CD4-positive, alpha-beta memory T cell (primary cell): Measurements from ENCODE around the gene MPI. TPM values are rescaled to one million over a fixed set of nuclear protein-coding genes. Genes with fewer than 3 reads are reported as not detected.
A peak's percentile ranks its signal among the peaks of the same experiment; 100 is the strongest.

Experiments
- CTCF ChIA-PET: fragments of 350-600 bp; sonication (Branson Sonifier 250); formaldehyde crosslinking; loops from one replicate; lab custom pipeline; 2021; ENCODE audit warnings: inconsistent platforms; ENCODE audit not compliant: partially characterized antibody; lab: Charles Lee
- POLR2A ChIA-PET: fragments of 350-600 bp; sonication (Branson Sonifier 250); formaldehyde crosslinking; loops from one replicate; lab custom pipeline; 2021; ENCODE audit not compliant: partially characterized antibody; lab: Charles Lee
- DNase-seq, 5 donors: peaks; one replicate each; pipeline versions ENCODE4 v3.0.0 to v3.0.0-alpha.2; 2020 to 2022; ENCODE audit warnings: mixed read lengths in 1 of 5
- H3K27ac ChIP-seq: one replicate; pipeline ENCODE4 v1.7.0; 2013; ENCODE audit warnings: low read depth, low read length
- H3K27me3 ChIP-seq: 2 replicates; pipeline ENCODE4 v1.7.0; 2013; ENCODE audit warnings: mild to moderate bottlenecking, low read length, moderate library complexity; ENCODE audit not compliant: insufficient read depth
- H3K36me3 ChIP-seq: 2 replicates; pipeline ENCODE4 v1.7.0; 2013; ENCODE audit warnings: mild to moderate bottlenecking, low read length, moderate library complexity; ENCODE audit not compliant: insufficient read depth
- H3K4me1 ChIP-seq: 2 replicates; pipeline ENCODE4 v1.7.0; 2013; ENCODE audit warnings: mild to moderate bottlenecking, low read length, moderate library complexity; ENCODE audit not compliant: insufficient read depth
- H3K4me3 ChIP-seq, 2 donors: one replicate each; pipeline ENCODE4 v1.7.0; 2013; ENCODE audit warnings: low read length in 2 of 2, mild to moderate bottlenecking in 1 of 2
- H3K9me3 ChIP-seq, 2 donors: one replicate each; pipeline ENCODE4 v1.7.0; 2013; ENCODE audit warnings: low read length in 2 of 2, control low read depth in 1 of 2; ENCODE audit not compliant: control insufficient read depth in 1 of 2
- H3K27ac Mint-ChIP-seq, 7 donors: one replicate each; pipeline ENCODE4 v1.8.0; 2020 to 2021; ENCODE audit warnings: mixed read lengths in 7 of 7, mild to moderate bottlenecking in 6 of 7, inconsistent platforms in 3 of 7, moderate library complexity in 3 of 7
- H3K27me3 Mint-ChIP-seq, 2 donors: one replicate each; pipeline ENCODE4 v1.8.0; 2020 to 2021; ENCODE audit warnings: mixed read lengths in 2 of 2
- H3K36me3 Mint-ChIP-seq, 2 donors: one replicate each; pipeline ENCODE4 v1.8.0; 2020 to 2021; ENCODE audit warnings: mixed read lengths in 2 of 2, inconsistent platforms in 1 of 2, mild to moderate bottlenecking in 1 of 2
- H3K4me1 Mint-ChIP-seq, 4 donors: one replicate each; pipeline ENCODE4 v1.8.0; 2020 to 2021; ENCODE audit warnings: mixed read lengths in 4 of 4, mild to moderate bottlenecking in 1 of 4
- H3K4me3 Mint-ChIP-seq, 8 donors: one replicate each; pipeline ENCODE4 v1.8.0; 2020 to 2021; ENCODE audit warnings: mixed read lengths in 8 of 8, mild to moderate bottlenecking in 7 of 8, moderate library complexity in 6 of 8, inconsistent platforms in 3 of 8
- H3K9me3 Mint-ChIP-seq, 8 donors: one replicate each; pipeline ENCODE4 v1.8.0; 2020 to 2021; ENCODE audit warnings: mixed read lengths in 8 of 8, mild to moderate bottlenecking in 5 of 8, inconsistent platforms in 3 of 8, moderate library complexity in 1 of 8
- intact Hi-C: fragments of 100-400 bp; cut with micrococcal nuclease; formaldehyde crosslinking; loops from one replicate; pipeline ENCODE4 v1.15.1; 2023
- polyA plus RNA-seq, 2 donors: library from polyadenylated mRNA; unstranded; fragments of 300-500 nt; fragmentation: Illumina TruSeq; gene quantifications; one replicate each; pipeline ENCODE4 v1.2.3, GENCODE V29; 2021
- total RNA-seq, 2 experiments: library from RNA; stranded (reverse); gene quantifications; one replicate each; pipeline ENCODE4 v1.2.3, GENCODE V29; 2021

Gene MPI
- total and polyA plus RNA-seq, 4 experiments from 2014 or later: 63.0 to 73.1 (median 68.3) TPM

- no peaks in the 10 kb centered on the region for H3K27me3 ChIP-seq
Observed at GRCh38 chr15:74888716-74889115, 1.1 kb upstream of the MPI start.

GRCh38 chr15:74889390-74889882 is 406 bp upstream of the MPI start:
- H3K36me3 Mint-ChIP-seq: peaks cover 11 to 21% of the 10 kb centered on the region in 2 donors

More at GRCh38 chr15:74888716-74889115, 1.1 kb upstream of the MPI start:
- Histone ChIP-seq H3K4me1 (peaks cover 60% of the 10 kb centered on the region), H3K4me3 (no peak overlapping the region), H3K27ac (no peak overlapping the region), H3K9me3 (no peaks in the 10 kb centered on the region), H3K36me3 (no peaks in the 10 kb centered on the region)
- ChIA-PET POLR2A (interaction anchor here (0.6 to 10.7 kb wide), 7 partner anchors 9 to 71 kb away, joined by 3 to 155 read pairs (median 4); partner anchors contain the start of genes FAM219B and SCAMP2), CTCF (interaction anchor here (0.7 to 2.9 kb wide), 2 partner anchors 13 to 257 kb away, joined by 3 to 15 read pairs; no protein-coding TSS in a partner anchor)
- no peaks in the 10 kb centered on the region for H3K27me3 Mint-ChIP-seq
- intact Hi-C loops: loop anchor here (1.0 kb wide), 1 partner anchor 15 kb away; the partner anchor contains the start of gene SCAMP2
- H3K27ac Mint-ChIP-seq: peak overlapping the region in 3 of 7 donors; percentile 80 to 97 (median 92)
- H3K9me3 Mint-ChIP-seq: no peaks in the 10 kb centered on the region
- DNase-seq: no peak
- peak overlapping the region in 4 of 8 donors; percentile 87 to 97 (median 92) for H3K4me3 Mint-ChIP-seq
- peaks cover 9 to 19% of the 10 kb centered on the region in 2 donors for H3K36me3 Mint-ChIP-seq
- H3K4me1 Mint-ChIP-seq: peaks cover 34 to 64% (median 48%) of the 10 kb centered on the region in 4 donors

GRCh38 chr15:74890665-74890960 is 771 bp downstream of the MPI start:
- Histone ChIP-seq H3K27ac (peak overlapping the region; percentile 78), H3K9me3 (no peaks in the 10 kb centered on the region), H3K36me3 (no peaks in the 10 kb centered on the region), H3K27me3 (no peaks in the 10 kb centered on the region), H3K4me1 (peaks cover 57% of the 10 kb centered on the region), H3K4me3 (peak overlapping the region; percentile 94 to 99)
- Mint-ChIP-seq H3K9me3 (no peaks in the 10 kb centered on the region), H3K36me3 (peaks cover 11 to 21% of the 10 kb centered on the region in 2 donors), H3K27ac (peak overlapping the region; percentile 80 to 97 (median 94)), H3K4me1 (peaks cover 30 to 54% (median 42%) of the 10 kb centered on the region in 4 donors), H3K27me3 (no peaks in the 10 kb centered on the region), H3K4me3 (peak overlapping the region; percentile 87 to 97 (median 94))
- intact Hi-C loops: loop anchor here (1.0 to 5.0 kb wide), 3 partner anchors 16 to 47 kb away; partner anchors contain the start of genes COX5A, FAM219B and ULK3
- ChIA-PET POLR2A (interaction anchor here (1.3 to 10.7 kb wide), 3 partner anchors 13 to 128 kb away, joined by 3 to 155 read pairs (median 3); partner anchors contain the start of gene FAM219B), CTCF (interaction anchor here (2.9 kb wide), 1 partner anchor 11 kb away, joined by 15 read pairs; no protein-coding TSS in a partner anchor)
- no peak for DNase-seq

More at GRCh38 chr15:74889390-74889882, 406 bp upstream of the MPI start:
- peak overlapping the region; percentile 87 to 97 (median 94) for H3K4me3 Mint-ChIP-seq
- Histone ChIP-seq H3K27me3 (no peaks in the 10 kb centered on the region), H3K4me3 (peak overlapping the region; percentile 94 to 99), H3K4me1 (peaks cover 60% of the 10 kb centered on the region), H3K9me3 (no peaks in the 10 kb centered on the region), H3K27ac (peak overlapping the region; percentile 78), H3K36me3 (no peaks in the 10 kb centered on the region)
- H3K27ac Mint-ChIP-seq: peak overlapping the region; percentile 80 to 97 (median 94)
- DNase-seq: peak in 1 of 5 donors; percentile 46
- ChIA-PET CTCF (interaction anchor here (0.9 to 2.9 kb wide), 4 partner anchors 12 to 53 kb away, joined by 3 to 15 read pairs (median 4); no protein-coding TSS in a partner anchor), POLR2A (interaction anchor here (0.6 to 10.7 kb wide), 17 partner anchors 8 to 127 kb away, joined by 3 to 155 read pairs (median 3); partner anchors contain the start of genes FAM219B and SCAMP2)
- intact Hi-C loops: loop anchor here (1.0 kb wide), 1 partner anchor 16 kb away; the partner anchor contains the start of gene SCAMP2
- H3K9me3 Mint-ChIP-seq: no peaks in the 10 kb centered on the region
- no peaks in the 10 kb centered on the region for H3K27me3 Mint-ChIP-seq
- H3K4me1 Mint-ChIP-seq: peaks cover 31 to 60% (median 44%) of the 10 kb centered on the region in 4 donors

- H3K9me3 ChIP-seq: no peaks in the 10 kb centered on the region
- DNase-seq: no peak
- intact Hi-C loops: loop anchor here (5.0 kb wide), 1 partner anchor 46 kb away; the partner anchor contains the start of gene COX5A
- H3K4me3 ChIP-seq: no peak overlapping the region
- peaks cover 11 to 21% of the 10 kb centered on the region in 2 donors for H3K36me3 Mint-ChIP-seq
- H3K27ac Mint-ChIP-seq: peak overlapping the region; percentile 36 to 99 (median 84)
- H3K36me3 ChIP-seq: peaks cover 4% of the 10 kb centered on the region
- H3K4me3 Mint-ChIP-seq: peak overlapping the region in 5 of 8 donors; percentile 54 to 97 (median 93)
- H3K27ac ChIP-seq: no peak overlapping the region
- no peaks in the 10 kb centered on the region for H3K9me3 Mint-ChIP-seq
- peaks cover 30 to 54% (median 42%) of the 10 kb centered on the region in 4 donors for H3K4me1 Mint-ChIP-seq
- no peaks in the 10 kb centered on the region for H3K27me3 Mint-ChIP-seq
- H3K27me3 ChIP-seq: no peaks in the 10 kb centered on the region
- ChIA-PET CTCF (interaction anchor here (1.0 to 1.5 kb wide), 4 partner anchors 10 to 20 kb away, joined by 3 to 9 read pairs (median 4); partner anchors contain the start of gene FAM219B), POLR2A (interaction anchor here (3.6 to 10.7 kb wide), 3 partner anchors 12 to 47 kb away, joined by 24 to 155 read pairs (median 50); partner anchors contain the start of genes FAM219B and SCAMP2)
- peaks cover 57% of the 10 kb centered on the region for H3K4me1 ChIP-seq
Observed at GRCh38 chr15:74891469-74891868, 1.6 kb downstream of the MPI start.

- Histone ChIP-seq H3K36me3 (peaks cover 12% of the 10 kb centered on the region), H3K27me3 (no peaks in the 10 kb centered on the region), H3K4me1 (peaks cover 57% of the 10 kb centered on the region), H3K9me3 (no peaks in the 10 kb centered on the region), H3K27ac (peak overlapping the region; percentile 39), H3K4me3 (no peak overlapping the region)
- no peak for DNase-seq
- Mint-ChIP-seq H3K4me3 (peak overlapping the region in 5 of 8 donors; percentile 12 to 46 (median 26)), H3K9me3 (no peaks in the 10 kb centered on the region), H3K27ac (peak overlapping the region; percentile 80 to 99 (median 98)), H3K4me1 (peaks cover 30 to 54% (median 42%) of the 10 kb centered on the region in 4 donors), H3K27me3 (no peaks in the 10 kb centered on the region), H3K36me3 (peaks cover 11 to 23% of the 10 kb centered on the region in 2 donors)
- POLR2A ChIA-PET: interaction anchor here (0.6 to 10.7 kb wide), 5 partner anchors 11 to 98 kb away, joined by 3 to 155 read pairs (median 24); partner anchors contain the start of genes FAM219B, SCAMP2 and ULK3
- intact Hi-C loops: loop anchor here (5.0 kb wide), 1 partner anchor 45 kb away; the partner anchor contains the start of gene COX5A
- CTCF ChIA-PET: interaction anchor here (1.1 to 1.5 kb wide), 4 partner anchors 9 to 258 kb away, joined by 3 to 9 read pairs (median 4); no protein-coding TSS in a partner anchor
Observed at GRCh38 chr15:74892313-74892712, 2.5 kb downstream of the MPI start.

- CTCF ChIA-PET: interaction anchor here (1.1 to 2.2 kb wide), 4 partner anchors 9 to 258 kb away, joined by 3 to 14 read pairs (median 6); no protein-coding TSS in a partner anchor
- H3K27me3 ChIP-seq: no peaks in the 10 kb centered on the region
- no peak for DNase-seq
- POLR2A ChIA-PET: interaction anchor here (0.6 to 10.7 kb wide), 15 partner anchors 11 to 561 kb away, joined by 3 to 155 read pairs (median 4); partner anchors contain the start of genes COX5A, CYP1A1, FAM219B and SCAMP2
- Mint-ChIP-seq H3K4me1 (peaks cover 30 to 54% (median 42%) of the 10 kb centered on the region in 4 donors), H3K36me3 (peaks cover 11 to 26% of the 10 kb centered on the region in 2 donors), H3K27ac (peak overlapping the region; percentile 80 to 99 (median 98)), H3K27me3 (no peaks in the 10 kb centered on the region), H3K4me3 (peak overlapping the region; percentile 15 to 92 (median 82)), H3K9me3 (no peaks in the 10 kb centered on the region)
- no peaks in the 10 kb centered on the region for H3K9me3 ChIP-seq
- peak overlapping the region; percentile 39 for H3K27ac ChIP-seq
- H3K4me1 ChIP-seq: peaks cover 57% of the 10 kb centered on the region
- peaks cover 18% of the 10 kb centered on the region for H3K36me3 ChIP-seq
- intact Hi-C loops: loop anchor here (1.0 to 5.0 kb wide), 2 partner anchors 8 to 44 kb away; partner anchors contain the start of gene COX5A
- H3K4me3 ChIP-seq: no peak overlapping the region
Observed at GRCh38 chr15:74892931-74893330, 3.1 kb downstream of the MPI start.
